Psoas muscle (tissue), 8 donors: ENCODE data around the gene REEP1. TPM values are rescaled to one million over a fixed set of nuclear protein-coding genes. Genes with fewer than 3 reads are reported as not detected.

Source experiments
- ATAC-seq, 4 donors: fragments of 200-7000 bp; cut with Tn5 transposase; one replicate each; pipeline ENCODE4 v1.9.1; 2020; ENCODE audit warnings: moderate library complexity in 3 of 4, mild to moderate bottlenecking in 2 of 4
- DNase-seq, 2 donors: peaks; one replicate each; pipeline ENCODE4 v3.0.0-alpha.2; 2020
- H3K27ac ChIP-seq: fragments of 200-600 bp; one replicate; pipeline ENCODE4 v1.8.0; 2022
- H3K27me3 ChIP-seq, 3 donors: fragments of 200-600 bp in 1 of 3; one replicate each; pipeline versions ENCODE4 v1.6.1 to v1.8.0; 2013 to 2022; ENCODE audit warnings: low read length in 2 of 3, mild to moderate bottlenecking in 2 of 3, moderate library complexity in 1 of 3; ENCODE audit not compliant: insufficient read depth in 3 of 3
- H3K36me3 ChIP-seq, 2 donors: fragments of 200-600 bp in 1 of 2; one replicate each; pipeline versions ENCODE4 v1.6.1 to v1.8.0; 2013 to 2022; ENCODE audit warnings: low read depth in 1 of 2, mild to moderate bottlenecking in 1 of 2, moderate library complexity in 1 of 2; ENCODE audit not compliant: insufficient read depth in 1 of 2
- H3K4me1 ChIP-seq: fragments of 200-600 bp; one replicate; pipeline ENCODE4 v1.8.0; 2022
- H3K4me3 ChIP-seq: fragments of 200-600 bp; one replicate; pipeline ENCODE4 v1.8.0; 2022; ENCODE audit warnings: mild to moderate bottlenecking
- H3K9me3 ChIP-seq: fragments of 200-600 bp; one replicate; pipeline ENCODE4 v1.8.0; 2022
- WGBS, 3 donors: extraction: QIAGEN DNeasy Blood & Tissue Kit; methylation state at CpG; one replicate each; pipeline versions ENCODE4 v1.1.6 to v1.1.7; 2013; 5-methylcytosine and 5-hydroxymethylcytosine counted together
- intact Hi-C, 2 donors: fragments of 100-400 bp; cut with DNase I; formaldehyde crosslinking; loops; one replicate each; pipeline versions ENCODE4 v1.11.0 to v1.14.2; 2022
- polyA plus RNA-seq, 3 donors: library from polyadenylated mRNA; stranded (reverse); fragments of 200-250 nt; gene quantifications; one replicate each; pipeline ENCODE4 v1.2.3, GENCODE V29; 2013
- total RNA-seq, 4 donors: library from RNA; stranded (reverse); fragmentation: NEBNext Ultra II Directional in 2 of 4; extraction: Animal tissue kit (Norgen Biotek cat#: 25700) in 2 of 4; gene quantifications; one replicate each; pipeline versions ENCODE4 v1.2.1 to v1.2.4, GENCODE V29; 2021 to 2023
- TF ChIP-seq, protein P1 (sequence below): fragments of 200-600 bp; IDR thresholded peaks from one replicate; pipeline ENCODE4 v1.8.0; 2022; ENCODE audit warnings: antibody characterized with exemption
- donor health status: healthy with polysubstance abuse.
- donor health status: DM: no; HTN: no; CAD: no; lungs with moderate emphysema.
- donor health status: Bipolar disorder and iron deficiency.
- donor health status: healthy.
- donor health status: DM: yes; HTN: yes; CAD: no.
- donor health status: DM: no; HTN: no; CAD: no.
- donor health status: DM: no; HTN: no; CAD: no.
- donor health status: DM: yes; HTN: yes; CAD: no.

Gene REEP1
- total and polyA plus RNA-seq, 7 donors: 1.2 to 16.1 (median 7.9) TPM

DNA sequence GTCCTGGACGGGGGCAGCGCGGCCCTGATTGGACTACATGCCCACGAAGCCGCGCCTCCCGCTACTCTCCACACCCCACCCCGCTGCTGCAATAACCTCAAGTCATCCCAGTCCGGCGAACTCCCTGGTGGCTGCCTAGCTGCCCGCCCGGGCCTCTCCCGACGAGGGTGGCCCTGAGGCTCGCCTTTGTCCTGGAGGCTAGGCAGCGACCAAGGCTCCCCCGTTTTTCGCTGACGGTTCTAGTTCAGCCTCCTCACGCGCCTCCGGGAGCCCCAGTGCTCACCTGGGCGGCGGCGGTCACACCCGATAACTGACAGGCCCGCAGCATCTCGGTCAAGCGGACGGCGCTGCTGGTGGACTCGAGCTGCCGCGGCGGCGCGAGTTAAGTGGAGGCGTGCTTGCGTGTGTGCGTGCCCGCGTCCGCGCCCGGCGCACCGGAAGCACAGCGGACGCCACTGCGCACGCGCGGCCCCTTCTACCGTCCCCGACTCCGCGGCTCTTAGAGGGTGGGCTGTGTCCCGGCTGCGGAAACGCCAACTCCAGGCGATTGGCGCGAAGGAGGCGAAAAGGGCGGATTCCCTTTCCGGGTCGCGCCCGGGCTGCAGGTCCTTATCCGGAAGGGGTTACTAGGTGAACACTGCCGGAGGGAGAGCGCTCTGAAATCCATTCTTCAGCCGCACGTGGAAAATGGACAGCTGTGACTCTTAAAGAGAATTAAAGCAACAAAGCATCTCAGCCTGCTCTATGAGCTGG, 142.2 kb downstream of the REEP1 start, which contains the start of gene IMMT:
TSS of gene IMMT (minus strand) at position 408 of the 753 bp plus-strand sequence. CDS start at position 328, 80 bp downstream.
- TF ChIP-seq, protein P1, sequence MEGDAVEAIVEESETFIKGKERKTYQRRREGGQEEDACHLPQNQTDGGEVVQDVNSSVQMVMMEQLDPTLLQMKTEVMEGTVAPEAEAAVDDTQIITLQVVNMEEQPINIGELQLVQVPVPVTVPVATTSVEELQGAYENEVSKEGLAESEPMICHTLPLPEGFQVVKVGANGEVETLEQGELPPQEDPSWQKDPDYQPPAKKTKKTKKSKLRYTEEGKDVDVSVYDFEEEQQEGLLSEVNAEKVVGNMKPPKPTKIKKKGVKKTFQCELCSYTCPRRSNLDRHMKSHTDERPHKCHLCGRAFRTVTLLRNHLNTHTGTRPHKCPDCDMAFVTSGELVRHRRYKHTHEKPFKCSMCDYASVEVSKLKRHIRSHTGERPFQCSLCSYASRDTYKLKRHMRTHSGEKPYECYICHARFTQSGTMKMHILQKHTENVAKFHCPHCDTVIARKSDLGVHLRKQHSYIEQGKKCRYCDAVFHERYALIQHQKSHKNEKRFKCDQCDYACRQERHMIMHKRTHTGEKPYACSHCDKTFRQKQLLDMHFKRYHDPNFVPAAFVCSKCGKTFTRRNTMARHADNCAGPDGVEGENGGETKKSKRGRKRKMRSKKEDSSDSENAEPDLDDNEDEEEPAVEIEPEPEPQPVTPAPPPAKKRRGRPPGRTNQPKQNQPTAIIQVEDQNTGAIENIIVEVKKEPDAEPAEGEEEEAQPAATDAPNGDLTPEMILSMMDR: no peak

DNA sequence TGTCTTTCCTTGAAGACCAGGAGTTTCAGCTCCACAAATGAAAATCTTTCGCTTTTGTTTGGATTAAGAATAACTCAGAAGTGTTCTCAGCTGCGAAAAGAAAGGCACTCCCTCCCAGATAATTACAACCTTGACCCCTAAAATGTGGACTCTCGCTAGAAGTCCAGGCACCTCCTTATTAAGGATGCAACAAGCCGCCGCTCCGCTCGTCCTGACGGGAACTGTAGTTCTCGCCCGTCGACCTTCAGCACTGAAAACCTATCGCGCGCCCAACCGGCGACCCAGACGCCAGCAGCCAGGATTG, 142.7 kb downstream of the REEP1 start:
- Histone ChIP-seq H3K9me3 (no peaks in the 10 kb centered on the region), H3K27me3 (no peaks in the 10 kb centered on the region), H3K4me3 (peak overlapping the region; percentile 94), H3K27ac (peak overlapping the region; percentile 100), H3K36me3 (peaks cover 0 to 13% of the 10 kb centered on the region in 2 donors), H3K4me1 (peaks cover 56% of the 10 kb centered on the region)
- TF ChIP-seq, protein P1: no peak
- DNase-seq: no peak
- intact Hi-C loops: no loop called here
- 0% methylated on average over 17 of the region's 17 CpGs for WGBS, 3 donors
- no peak for ATAC-seq

More for the DNA sequence above, 142.2 kb downstream of the REEP1 start, which contains the start of gene IMMT:
- Histone ChIP-seq H3K36me3 (peaks cover 0 to 7% of the 10 kb centered on the region in 2 donors), H3K4me1 (peaks cover 51% of the 10 kb centered on the region), H3K9me3 (no peaks in the 10 kb centered on the region), H3K27ac (peak within 1 kb of the TSS; percentile 100), H3K4me3 (peak within 1 kb of the TSS; percentile 94), H3K27me3 (no peaks in the 10 kb centered on the region)
- ATAC-seq (peak; percentile 89 to 92 (median 91)), DNase-seq (peak; percentile 98 to 99)
- WGBS, 3 donors: 0% methylated on average over 68 to 74 of the region's 74 CpGs
- intact Hi-C loops: no loop called here

GRCh38 chr2:86193901-86194567, 143.4 kb downstream of the REEP1 start:
- Histone ChIP-seq H3K36me3 (peaks cover 0 to 13% of the 10 kb centered on the region in 2 donors), H3K9me3 (no peaks in the 10 kb centered on the region), H3K4me1 (peaks cover 63% of the 10 kb centered on the region), H3K27ac (peak overlapping the region; percentile 100), H3K4me3 (peak overlapping the region; percentile 94), H3K27me3 (no peaks in the 10 kb centered on the region)
- DNase-seq (no peak), ATAC-seq (no peak)
- TF ChIP-seq, protein P1: no peak
- intact Hi-C loops: no loop called here
- WGBS, 3 donors: 57 to 70% (median 59%) methylated on average over 7 of the region's 7 CpGs

DNA sequence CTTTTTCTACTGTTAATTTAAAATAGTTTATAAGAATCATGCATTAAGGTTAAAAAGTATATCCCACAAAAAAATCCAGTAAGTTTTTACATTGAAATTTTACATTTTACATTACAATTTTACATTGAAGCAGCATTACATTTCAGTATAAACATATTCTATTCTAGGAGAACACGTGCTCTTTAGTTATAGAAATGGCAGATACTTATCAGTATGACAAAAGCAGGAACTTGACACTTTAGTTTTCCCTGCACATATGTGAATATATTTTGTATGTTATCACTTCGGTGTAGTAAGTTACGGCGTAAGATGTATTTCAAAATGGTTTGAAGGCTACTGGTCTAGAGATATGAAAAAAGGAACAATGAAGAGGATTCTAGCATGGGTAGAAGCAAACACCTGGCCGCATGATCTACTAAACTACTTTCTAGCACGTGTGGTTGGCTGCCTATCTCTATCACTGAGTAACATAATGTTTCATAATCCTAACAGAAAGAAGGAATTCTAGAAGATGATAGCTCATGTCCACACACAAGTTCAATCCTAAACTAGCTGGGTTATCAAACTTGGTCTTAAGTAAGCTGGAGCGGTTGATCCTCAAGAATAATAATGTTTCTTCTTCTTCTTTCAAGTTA, 147.5 kb downstream of the REEP1 start:
- no peak for ATAC-seq
- intact Hi-C loops: no loop called here
- Histone ChIP-seq H3K36me3 (peaks cover 0 to 17% of the 10 kb centered on the region in 2 donors), H3K4me3 (no peak overlapping the region), H3K27ac (peak overlapping the region; percentile 1), H3K4me1 (peaks cover 84% of the 10 kb centered on the region), H3K9me3 (no peaks in the 10 kb centered on the region), H3K27me3 (no peaks in the 10 kb centered on the region)
- WGBS, 3 donors: 75 to 76% (median 75%) methylated on average over 7 of the region's 7 CpGs
- TF ChIP-seq, protein P1: no peak
- no peak for DNase-seq
